Measurements from ENCODE around the gene AP1B1. TPM values are rescaled to one million over a fixed set of nuclear protein-coding genes. Genes with fewer than 3 reads are reported as not detected.
A peak's percentile ranks its signal among the peaks of the same experiment; 100 is the strongest.

AP1B1 gene
- total RNA-seq, 4 donors from 2014 or later: 63.5 to 144 (median 95.4) TPM

DNA sequence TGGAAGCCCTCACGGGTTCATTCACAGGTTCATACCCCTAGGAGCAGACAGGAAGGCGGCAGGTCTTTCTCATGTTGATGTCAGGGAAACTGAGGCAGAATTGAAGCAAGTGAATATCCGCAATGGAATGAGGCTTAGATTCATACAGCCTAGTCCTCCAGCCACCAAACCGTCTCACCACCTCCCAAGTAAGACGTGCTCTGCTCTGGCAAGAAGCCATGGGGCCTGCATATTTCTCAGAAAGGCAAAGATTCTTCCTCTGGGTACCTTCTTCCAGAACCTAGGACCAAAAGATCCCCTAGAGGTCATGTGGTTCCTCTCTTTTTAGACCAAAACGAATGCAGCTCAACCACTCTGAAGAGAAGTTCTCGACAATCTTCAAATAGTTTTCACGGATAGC is 1.7 kb downstream of the AP1B1 start:
- DNase-seq: no peak
- H3K27ac ChIP-seq: peak overlapping the region in 3 of 4 donors; percentile 62 to 95 (median 67)
- no peaks in the 10 kb centered on the region for H3K27me3 ChIP-seq
- H3K4me3 ChIP-seq: no peak overlapping the region
- peaks cover 0 to 27% (median 0%) of the 10 kb centered on the region in 3 donors for H3K36me3 ChIP-seq
- WGBS, 2 donors: 63 to 72% methylated on average over 8 of the region's 8 CpGs
- TF ChIP-seq POLR2A (IDR thresholded peaks at IDR 0.05): no peak
- TF ChIP-seq, protein P1, sequence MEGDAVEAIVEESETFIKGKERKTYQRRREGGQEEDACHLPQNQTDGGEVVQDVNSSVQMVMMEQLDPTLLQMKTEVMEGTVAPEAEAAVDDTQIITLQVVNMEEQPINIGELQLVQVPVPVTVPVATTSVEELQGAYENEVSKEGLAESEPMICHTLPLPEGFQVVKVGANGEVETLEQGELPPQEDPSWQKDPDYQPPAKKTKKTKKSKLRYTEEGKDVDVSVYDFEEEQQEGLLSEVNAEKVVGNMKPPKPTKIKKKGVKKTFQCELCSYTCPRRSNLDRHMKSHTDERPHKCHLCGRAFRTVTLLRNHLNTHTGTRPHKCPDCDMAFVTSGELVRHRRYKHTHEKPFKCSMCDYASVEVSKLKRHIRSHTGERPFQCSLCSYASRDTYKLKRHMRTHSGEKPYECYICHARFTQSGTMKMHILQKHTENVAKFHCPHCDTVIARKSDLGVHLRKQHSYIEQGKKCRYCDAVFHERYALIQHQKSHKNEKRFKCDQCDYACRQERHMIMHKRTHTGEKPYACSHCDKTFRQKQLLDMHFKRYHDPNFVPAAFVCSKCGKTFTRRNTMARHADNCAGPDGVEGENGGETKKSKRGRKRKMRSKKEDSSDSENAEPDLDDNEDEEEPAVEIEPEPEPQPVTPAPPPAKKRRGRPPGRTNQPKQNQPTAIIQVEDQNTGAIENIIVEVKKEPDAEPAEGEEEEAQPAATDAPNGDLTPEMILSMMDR (IDR thresholded peaks at IDR 0.05): no peak
- intact Hi-C loops (cut with DNase I): no loop called here
- H3K4me1 ChIP-seq: peaks cover 30 to 73% (median 35%) of the 10 kb centered on the region in 3 donors
- H3K9me3 ChIP-seq: no peaks in the 10 kb centered on the region

DNA sequence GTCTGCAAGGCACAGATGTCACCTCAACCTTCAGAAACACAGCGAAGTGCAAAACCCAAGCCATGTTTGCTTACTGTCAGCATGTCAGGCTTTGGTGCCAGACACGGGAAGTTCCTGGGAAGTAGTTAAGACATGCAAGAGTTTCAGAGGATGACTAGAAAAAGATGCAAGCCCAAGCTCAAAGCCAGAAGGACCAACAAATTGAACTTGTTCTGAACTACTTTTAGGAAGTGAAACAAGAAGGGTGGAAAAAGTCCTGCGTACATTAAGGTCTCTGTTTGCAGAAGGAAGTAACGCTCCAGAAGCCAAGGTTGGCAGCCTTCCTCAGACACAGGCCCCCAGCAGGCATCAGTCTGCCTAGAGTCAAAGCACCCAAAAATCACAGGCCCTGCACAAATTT is 2.6 kb downstream of the AP1B1 start:
- WGBS, 2 donors: 15 to 21% methylated on average over 4 of the region's 4 CpGs
- H3K36me3 ChIP-seq: peaks cover 0 to 36% (median 0%) of the 10 kb centered on the region in 3 donors
- H3K27me3 ChIP-seq: no peaks in the 10 kb centered on the region
- intact Hi-C loops (cut with DNase I): no loop called here
- no peaks in the 10 kb centered on the region for H3K9me3 ChIP-seq
- H3K4me1 ChIP-seq: peaks cover 31 to 70% (median 35%) of the 10 kb centered on the region in 3 donors
- TF ChIP-seq, protein P1 (IDR thresholded peaks at IDR 0.05): no peak
- peak in 1 of 4 donors; percentile 25 for TF ChIP-seq POLR2A (IDR thresholded peaks at IDR 0.05)
- peak overlapping the region; percentile 21 to 95 (median 64) for H3K27ac ChIP-seq
- DNase-seq: no peak
- no peak overlapping the region for H3K4me3 ChIP-seq

DNA sequence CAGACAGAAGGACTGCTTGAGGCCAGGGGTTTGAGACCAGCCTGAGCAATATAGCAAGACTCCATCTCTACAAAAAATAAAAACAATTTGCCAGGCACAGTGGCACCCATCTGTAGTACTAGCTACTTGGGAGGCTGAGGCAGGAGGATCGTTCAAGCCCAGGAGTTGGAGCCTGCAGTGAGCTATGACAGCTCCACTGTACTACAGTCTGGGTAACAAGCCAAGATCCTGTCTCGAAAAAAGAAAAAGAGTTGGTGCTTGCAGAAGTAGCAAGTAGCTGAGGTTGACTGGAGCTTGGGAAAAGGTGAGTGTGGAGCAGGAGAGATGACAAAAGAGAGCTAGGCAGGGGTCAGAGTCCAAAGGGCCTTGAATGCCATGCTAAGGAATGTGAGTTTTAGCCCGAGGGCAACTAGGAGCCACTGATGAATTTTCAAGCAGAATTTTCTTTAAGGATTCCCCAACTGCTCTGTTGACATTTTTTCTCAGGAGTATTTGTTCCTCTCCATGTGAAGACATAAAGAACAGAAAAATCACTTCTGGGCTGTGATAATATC is 3.1 kb downstream of the AP1B1 start:
- intact Hi-C loops (cut with DNase I): no loop called here
- TF ChIP-seq, protein P1 (IDR thresholded peaks at IDR 0.05): no peak
- no peak for TF ChIP-seq POLR2A (IDR thresholded peaks at IDR 0.05)
- peaks cover 37 to 75% (median 40%) of the 10 kb centered on the region in 3 donors for H3K4me1 ChIP-seq
- H3K27me3 ChIP-seq: no peaks in the 10 kb centered on the region
- no peak overlapping the region for H3K4me3 ChIP-seq
- DNase-seq: no peak
- WGBS, 2 donors: 53 to 61% methylated on average over 3 of the region's 3 CpGs
- peaks cover 0 to 36% (median 0%) of the 10 kb centered on the region in 3 donors for H3K36me3 ChIP-seq
- peak overlapping the region in 3 of 4 donors; percentile 62 to 95 (median 67) for H3K27ac ChIP-seq
- H3K9me3 ChIP-seq: no peaks in the 10 kb centered on the region

DNA sequence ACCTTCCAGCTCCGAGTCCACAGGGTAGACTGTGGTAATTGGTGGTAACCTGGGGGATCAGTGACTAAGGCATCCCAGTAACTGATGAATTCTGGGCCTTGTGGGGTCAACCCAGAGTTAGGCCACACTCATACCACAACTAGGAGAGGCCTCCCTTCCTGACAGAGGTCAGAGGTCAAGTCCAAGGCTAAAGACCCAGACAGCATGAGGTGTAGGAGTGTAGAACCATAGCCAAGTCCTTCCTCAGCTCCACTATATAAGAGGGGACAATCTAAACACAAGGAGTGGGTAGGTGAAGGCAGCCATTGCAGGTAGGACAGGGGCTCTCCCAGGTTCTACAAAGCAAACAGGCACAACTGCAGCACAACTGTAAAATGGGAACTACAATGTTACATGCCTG is 4.6 kb downstream of the AP1B1 start:
- DNase-seq: no peak
- TF ChIP-seq, protein P1 (IDR thresholded peaks at IDR 0.05): no peak
- TF ChIP-seq POLR2A (IDR thresholded peaks at IDR 0.05): no peak
- Histone ChIP-seq H3K27me3 (no peaks in the 10 kb centered on the region), H3K4me1 (peaks cover 37 to 81% (median 39%) of the 10 kb centered on the region in 3 donors), H3K9me3 (no peaks in the 10 kb centered on the region), H3K36me3 (peaks cover 0 to 36% (median 0%) of the 10 kb centered on the region in 3 donors), H3K27ac (no peak overlapping the region), H3K4me3 (no peak overlapping the region)
- intact Hi-C loops (cut with DNase I): no loop called here
- WGBS, 2 donors: 70 to 100% methylated on average over 1 of the region's 1 CpG

DNA sequence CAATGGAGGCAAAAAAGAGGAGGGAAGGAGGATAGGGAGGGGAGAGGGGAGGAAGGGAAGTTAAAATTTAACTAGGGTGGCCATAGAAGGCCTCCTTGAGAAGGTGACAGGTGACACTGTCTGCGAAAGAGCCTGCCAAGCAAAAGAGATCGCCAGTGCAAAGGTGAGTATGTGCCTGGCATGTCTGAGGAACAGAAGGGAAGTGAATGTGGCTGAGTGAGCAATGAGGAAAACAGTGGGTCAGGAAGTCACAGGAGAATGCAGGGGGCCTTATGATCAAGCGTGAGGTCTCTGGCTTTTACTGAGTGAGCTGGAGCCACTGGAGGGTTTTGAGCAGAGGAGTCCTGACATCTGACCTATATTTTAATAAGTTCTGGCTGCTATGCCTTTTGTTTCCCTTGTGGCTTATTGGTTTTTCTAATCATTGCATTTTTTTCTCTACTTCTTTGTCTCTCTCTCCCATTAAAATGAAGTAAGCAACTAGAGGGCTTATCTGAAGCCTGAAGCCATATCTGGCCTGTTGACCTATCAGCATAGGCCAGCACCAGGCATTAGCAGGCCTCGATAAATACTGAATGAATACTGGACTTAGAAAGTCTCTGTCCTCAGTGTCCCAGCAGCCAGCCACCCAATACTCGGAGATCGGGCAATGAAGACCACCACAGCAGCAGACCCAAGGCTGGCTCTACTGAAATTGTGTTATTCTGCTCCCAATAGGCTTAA is 5.6 kb downstream of the AP1B1 start:
- no peak for DNase-seq
- intact Hi-C loops (cut with DNase I): no loop called here

More for the DNA sequence above, 5.6 kb downstream of the AP1B1 start:
- H3K27me3 ChIP-seq: no peaks in the 10 kb centered on the region
- peaks cover 0 to 36% (median 0%) of the 10 kb centered on the region in 3 donors for H3K36me3 ChIP-seq
- no peaks in the 10 kb centered on the region for H3K9me3 ChIP-seq
- H3K4me1 ChIP-seq: peaks cover 36 to 84% (median 36%) of the 10 kb centered on the region in 3 donors
- H3K27ac ChIP-seq: peak overlapping the region in 2 of 4 donors; percentile 11 to 14
- 68 to 74% methylated on average over 4 to 6 of the region's 6 CpGs for WGBS, 2 donors
- no peak overlapping the region for H3K4me3 ChIP-seq
- no peak for TF ChIP-seq POLR2A (IDR thresholded peaks at IDR 0.05)
- TF ChIP-seq, protein P1 (IDR thresholded peaks at IDR 0.05): no peak

All from esophagus squamous epithelium (tissue), 5 donors.